Nephron (organoid): ENCODE measurements around the gene HSDL1.

ENCODE experiments used
- H3K27ac Mint-ChIP-seq, 3 experiments: 2 replicates each; pipeline ENCODE4 v1.8.0; 2020; ENCODE audit warnings: mixed read lengths in 3 of 3, mild to moderate bottlenecking in 2 of 3, moderate library complexity in 1 of 3
- H3K27me3 Mint-ChIP-seq: 2 replicates; pipeline ENCODE4 v1.8.0; 2021; ENCODE audit warnings: low read depth, mild to moderate bottlenecking, moderate library complexity, mixed read lengths
- H3K36me3 Mint-ChIP-seq: 2 replicates; pipeline ENCODE4 v1.8.0; 2020; ENCODE audit warnings: low read depth, mixed read lengths
- H3K4me1 Mint-ChIP-seq: 2 replicates; pipeline ENCODE4 v1.8.0; 2020; ENCODE audit warnings: mixed read lengths
- H3K4me3 Mint-ChIP-seq, 3 experiments: 2 replicates each; pipeline ENCODE4 v1.8.0; 2020; ENCODE audit warnings: mild to moderate bottlenecking in 3 of 3, mixed read lengths in 3 of 3, moderate library complexity in 2 of 3
- H3K9me3 Mint-ChIP-seq: 2 replicates; pipeline ENCODE4 v1.8.0; 2020; ENCODE audit warnings: mixed read lengths
- CTCF ChIP-seq, 3 experiments: fragments of 200-600 bp; sonication (generic); IDR thresholded peaks; one replicate each; pipeline ENCODE4 v1.5.0; 2021; ENCODE audit warnings: antibody characterized with exemption in 3 of 3; ENCODE audit not compliant: unreplicated experiment in 3 of 3

The HSDL1 gene

GRCh38 chr16:84132527-84133285 lies 12.3 kb downstream of the HSDL1 start:
- H3K27ac Mint-ChIP-seq: peak overlapping the region; percentile 16 to 54 (median 49)
- no peaks in the 10 kb centered on the region for H3K27me3 Mint-ChIP-seq
- H3K9me3 Mint-ChIP-seq: no peaks in the 10 kb centered on the region
- H3K4me1 Mint-ChIP-seq: peaks cover 25% of the 10 kb centered on the region
- no peak overlapping the region for H3K4me3 Mint-ChIP-seq
- H3K36me3 Mint-ChIP-seq: peaks cover 32% of the 10 kb centered on the region
- TF ChIP-seq CTCF (IDR thresholded peaks at IDR 0.05; ENCODE audit: unreplicated experiment in 3 of 3): no peak

- Mint-ChIP-seq H3K27me3 (no peaks in the 10 kb centered on the region), H3K27ac (no peak overlapping the region), H3K9me3 (no peaks in the 10 kb centered on the region), H3K4me3 (no peak overlapping the region), H3K36me3 (peaks cover 39% of the 10 kb centered on the region), H3K4me1 (peaks cover 10% of the 10 kb centered on the region)
- TF ChIP-seq CTCF (IDR thresholded peaks at IDR 0.05; ENCODE audit: unreplicated experiment in 3 of 3): no peak
Measured at GRCh38 chr16:84131117-84131516, 13.9 kb downstream of the HSDL1 start.

- Mint-ChIP-seq H3K27ac (no peak overlapping the region), H3K9me3 (no peaks in the 10 kb centered on the region), H3K4me1 (no peaks in the 10 kb centered on the region), H3K36me3 (peaks cover 50% of the 10 kb centered on the region), H3K27me3 (no peaks in the 10 kb centered on the region), H3K4me3 (peak overlapping the region in 1 of 3 experiments; percentile 24)
- no peak for TF ChIP-seq CTCF (IDR thresholded peaks at IDR 0.05; ENCODE audit: unreplicated experiment in 3 of 3)
Measured at GRCh38 chr16:84124257-84125073, 20.5 kb downstream of the HSDL1 start.

- Mint-ChIP-seq H3K27me3 (no peaks in the 10 kb centered on the region), H3K9me3 (no peaks in the 10 kb centered on the region), H3K4me1 (peaks cover 4% of the 10 kb centered on the region), H3K4me3 (peak overlapping the region in 1 of 3 experiments; percentile 34), H3K36me3 (peaks cover 34% of the 10 kb centered on the region), H3K27ac (no peak overlapping the region)
- TF ChIP-seq CTCF (IDR thresholded peaks at IDR 0.05; ENCODE audit: unreplicated experiment in 3 of 3): no peak
Measured at GRCh38 chr16:84121007-84121406, 24.0 kb downstream of the HSDL1 start.

GRCh38 chr16:84120023-84120422 lies 25.0 kb downstream of the HSDL1 start:
- Mint-ChIP-seq H3K4me3 (peak overlapping the region in 2 of 3 experiments; percentile 33 to 59), H3K4me1 (peaks cover 13% of the 10 kb centered on the region), H3K27me3 (no peaks in the 10 kb centered on the region), H3K9me3 (no peaks in the 10 kb centered on the region), H3K36me3 (peaks cover 25% of the 10 kb centered on the region), H3K27ac (no peak overlapping the region)
- TF ChIP-seq CTCF (IDR thresholded peaks at IDR 0.05; ENCODE audit: unreplicated experiment in 3 of 3): no peak
